ENCODE data around the gene PCDH9.
A peak's percentile ranks its signal among the peaks of the same experiment; 100 is the strongest.

Gene PCDH9

GRCh38 chr13:67225252-67226159, 4.6 kb downstream of the PCDH9 start:
- DNase-seq: no peak

GRCh38 chr13:67224148-67224846, 5.8 kb downstream of the PCDH9 start:
- DNase-seq: peak; percentile 80

- DNase-seq: no peak
These were observed 6.4 kb downstream of the PCDH9 start for GRCh38 chr13:67223742-67224141.

- peak; percentile 46 for DNase-seq
These were observed 7.1 kb downstream of the PCDH9 start for GRCh38 chr13:67223024-67223423.

- no peak for DNase-seq
These were observed 8.4 kb downstream of the PCDH9 start for GRCh38 chr13:67221630-67222226.

- DNase-seq: no peak
These were observed 11.0 kb downstream of the PCDH9 start for GRCh38 chr13:67219113-67219512.

- no peak for DNase-seq
These were observed 12.3 kb downstream of the PCDH9 start for GRCh38 chr13:67217880-67218279.

- DNase-seq: no peak
These were observed 13.3 kb downstream of the PCDH9 start for GRCh38 chr13:67216864-67217263.

GRCh38 chr13:67210208-67210607, 19.9 kb downstream of the PCDH9 start:
- no peak for DNase-seq

- no peak for DNase-seq
These were observed 21.6 kb downstream of the PCDH9 start for GRCh38 chr13:67208552-67208951.

GRCh38 chr13:67204764-67205163, 25.4 kb downstream of the PCDH9 start:
- DNase-seq: no peak

- no peak for DNase-seq
These were observed 29.5 kb downstream of the PCDH9 start for GRCh38 chr13:67200605-67201004.

- DNase-seq: no peak
These were observed 30.0 kb downstream of the PCDH9 start for GRCh38 chr13:67200183-67200582.

- DNase-seq: no peak
These were observed 32.4 kb downstream of the PCDH9 start for GRCh38 chr13:67197704-67198103.

- no peak for DNase-seq
These were observed 36.2 kb downstream of the PCDH9 start for GRCh38 chr13:67193979-67194378.

- DNase-seq: no peak
These were observed 37.4 kb downstream of the PCDH9 start for GRCh38 chr13:67192751-67193150.

GRCh38 chr13:67186995-67187569, 43.1 kb downstream of the PCDH9 start:
- no peak for DNase-seq

GRCh38 chr13:67184247-67184646, 45.9 kb downstream of the PCDH9 start:
- no peak for DNase-seq

- DNase-seq: no peak
These were observed 47.0 kb downstream of the PCDH9 start for GRCh38 chr13:67183151-67183550.

- no peak for DNase-seq
These were observed 54.2 kb downstream of the PCDH9 start for GRCh38 chr13:67175836-67176459.

- no peak for DNase-seq
These were observed 61.8 kb downstream of the PCDH9 start for GRCh38 chr13:67168384-67168783.

GRCh38 chr13:67167420-67167819, 62.7 kb downstream of the PCDH9 start:
- DNase-seq: no peak

GRCh38 chr13:67161176-67161575, 69.0 kb downstream of the PCDH9 start:
- no peak for DNase-seq

All from fibroblast of skin of abdomen (primary cell).